ENCODE measurements around the gene PLCD3. TPM values are rescaled to one million over a fixed set of nuclear protein-coding genes. Genes with fewer than 3 reads are reported as not detected.

PLCD3 gene
- polyA plus RNA-seq, 1 donor (not counting 4 experiments of a cell fraction or from before 2014, with no cell fraction given) = 53.3 TPM

DNA sequence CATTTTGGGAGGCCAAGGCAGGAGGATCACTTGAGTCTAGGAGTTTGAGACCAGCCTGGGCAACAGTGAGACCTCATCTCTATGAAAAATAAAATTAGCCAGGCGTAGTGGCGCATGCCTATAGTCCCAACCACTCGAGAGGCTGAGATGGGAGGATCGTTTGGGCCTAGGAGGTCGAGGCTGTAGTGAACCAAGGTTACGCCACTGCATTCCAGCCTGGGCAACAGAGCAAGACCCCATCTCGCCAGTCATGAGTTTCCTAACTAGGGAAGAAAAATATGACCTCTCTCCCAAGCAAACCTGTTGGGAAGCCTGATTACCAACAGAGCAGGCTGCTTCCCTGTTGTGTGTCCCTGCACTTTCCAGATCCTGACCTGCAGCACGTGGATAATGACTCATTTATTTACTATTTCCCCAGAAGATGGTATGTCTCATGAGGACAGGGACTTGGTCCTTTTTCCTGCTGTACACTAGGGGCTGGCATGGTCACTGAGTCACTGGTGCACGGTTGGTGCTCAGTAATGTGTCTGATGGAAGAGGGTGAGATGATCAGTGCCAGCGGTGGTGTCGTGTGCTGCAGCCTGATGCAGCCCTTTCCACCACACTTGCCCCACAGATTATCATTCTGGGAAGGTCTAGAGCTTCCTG is 40.4 kb downstream of the PLCD3 start:
- peaks cover 4% of the 10 kb centered on the region for H3K9me3 ChIP-seq (ENCODE audit: control insufficient read depth, low read depth, low read length)
- H3K9me1 ChIP-seq (ENCODE audit: control insufficient read depth, extremely low read depth, insufficient read depth, low read length) = no peaks in the 10 kb centered on the region
- H3K27ac ChIP-seq (ENCODE audit: control insufficient read depth, insufficient read depth, low read length) = no peak overlapping the region
- peaks cover 44 to 54% of the 10 kb centered on the region in 2 experiments for H3K36me3 ChIP-seq (ENCODE audit: control insufficient read depth in 2 of 2, extremely low read depth in 1 of 2, insufficient read depth in 2 of 2, low read length in 2 of 2)
- H3K4me2 ChIP-seq (ENCODE audit: control insufficient read depth, extremely low read depth, insufficient read depth, low read depth, low read length) = no peak overlapping the region
- H3K27me3 ChIP-seq (ENCODE audit: control insufficient read depth, extremely low read depth, insufficient read depth, low read length) = no peaks in the 10 kb centered on the region
- H3K9ac ChIP-seq (ENCODE audit: control insufficient read depth, extremely low read depth, insufficient read depth, low read length) = no peak overlapping the region
- peaks cover 23% of the 10 kb centered on the region for H3K4me1 ChIP-seq (ENCODE audit: control insufficient read depth, extremely low read depth, insufficient read depth, low read length)
- dilution Hi-C loops (cut with MboI; ENCODE audit: extremely low pct_ligation_motif_present, low sequenced_read_pairs) = no loop called here
- no peak overlapping the region for H3K4me3 ChIP-seq (ENCODE audit: control insufficient read depth in 2 of 3, extremely low read depth in 1 of 3, insufficient read depth in 2 of 3, low read depth in 1 of 3, low read length in 3 of 3)
- H2AFZ ChIP-seq (ENCODE audit: control insufficient read depth, low read length) = no peak overlapping the region
- DNase-seq (ENCODE audit: low read depth, low spot score) = no peak
- H3K79me2 ChIP-seq (ENCODE audit: control insufficient read depth, insufficient read depth, low read length) = peaks cover 4% of the 10 kb centered on the region
- no peak for FAIRE-seq
- TF ChIP-seq EZH2 (IDR thresholded peaks at IDR 0.05; ENCODE audit: low read length) (no peak), CTCF (optimal IDR thresholded peaks at IDR 0.05 in 1 of 3, IDR thresholded peaks at IDR 0.05 in 1 of 3, conservative IDR thresholded peaks at IDR 0.05 in 1 of 3; ENCODE audit: extremely low read depth in 1 of 3, insufficient read depth in 2 of 3, low read length in 3 of 3) (no peak)
- no peaks in the 10 kb centered on the region for H4K20me1 ChIP-seq (ENCODE audit: control insufficient read depth, extremely low read depth, insufficient read depth, low read length)

GRCh38 chr17:45090711-45091110 is 41.6 kb downstream of the PLCD3 start:
- Histone ChIP-seq H3K36me3 (ENCODE audit: control insufficient read depth in 2 of 2, extremely low read depth in 1 of 2, insufficient read depth in 2 of 2, low read length in 2 of 2) (peaks cover 44 to 45% of the 10 kb centered on the region in 2 experiments), H4K20me1 (ENCODE audit: control insufficient read depth, extremely low read depth, insufficient read depth, low read length) (no peaks in the 10 kb centered on the region), H3K9me1 (ENCODE audit: control insufficient read depth, extremely low read depth, insufficient read depth, low read length) (no peaks in the 10 kb centered on the region), H3K27me3 (ENCODE audit: control insufficient read depth, extremely low read depth, insufficient read depth, low read length) (no peaks in the 10 kb centered on the region), H3K4me1 (ENCODE audit: control insufficient read depth, extremely low read depth, insufficient read depth, low read length) (peaks cover 23% of the 10 kb centered on the region), H3K9me3 (ENCODE audit: control insufficient read depth, low read depth, low read length) (peaks cover 4% of the 10 kb centered on the region), H3K4me2 (ENCODE audit: control insufficient read depth, extremely low read depth, insufficient read depth, low read depth, low read length) (no peak overlapping the region), H3K4me3 (ENCODE audit: control insufficient read depth in 2 of 3, extremely low read depth in 1 of 3, insufficient read depth in 2 of 3, low read depth in 1 of 3, low read length in 3 of 3) (no peak overlapping the region), H2AFZ (ENCODE audit: control insufficient read depth, low read length) (no peak overlapping the region), H3K27ac (ENCODE audit: control insufficient read depth, insufficient read depth, low read length) (no peak overlapping the region), H3K9ac (ENCODE audit: control insufficient read depth, extremely low read depth, insufficient read depth, low read length) (no peak overlapping the region), H3K79me2 (ENCODE audit: control insufficient read depth, insufficient read depth, low read length) (peaks cover 4% of the 10 kb centered on the region)
- DNase-seq (ENCODE audit: low read depth, low spot score) (no peak), FAIRE-seq (no peak)
- dilution Hi-C loops (cut with MboI; ENCODE audit: extremely low pct_ligation_motif_present, low sequenced_read_pairs) = no loop called here
- TF ChIP-seq EZH2 (IDR thresholded peaks at IDR 0.05; ENCODE audit: low read length) (no peak), CTCF (optimal IDR thresholded peaks at IDR 0.05 in 1 of 3, IDR thresholded peaks at IDR 0.05 in 1 of 3, conservative IDR thresholded peaks at IDR 0.05 in 1 of 3; ENCODE audit: extremely low read depth in 1 of 3, insufficient read depth in 2 of 3, low read length in 3 of 3) (no peak)
